ENCODE data around the gene NMBR. TPM values are rescaled to one million over a fixed set of nuclear protein-coding genes. Genes with fewer than 3 reads are reported as not detected.
A peak's percentile ranks its signal among the peaks of the same experiment; 100 is the strongest.
"Not testable (repeated sequence)": the region's sequence is repeated elsewhere in the genome, so short reads cannot be mapped to it uniquely, and the experiment has no call there.

NMBR gene
- total and polyA plus RNA-seq, 2 donors from 2014 or later: not detected

DNA sequence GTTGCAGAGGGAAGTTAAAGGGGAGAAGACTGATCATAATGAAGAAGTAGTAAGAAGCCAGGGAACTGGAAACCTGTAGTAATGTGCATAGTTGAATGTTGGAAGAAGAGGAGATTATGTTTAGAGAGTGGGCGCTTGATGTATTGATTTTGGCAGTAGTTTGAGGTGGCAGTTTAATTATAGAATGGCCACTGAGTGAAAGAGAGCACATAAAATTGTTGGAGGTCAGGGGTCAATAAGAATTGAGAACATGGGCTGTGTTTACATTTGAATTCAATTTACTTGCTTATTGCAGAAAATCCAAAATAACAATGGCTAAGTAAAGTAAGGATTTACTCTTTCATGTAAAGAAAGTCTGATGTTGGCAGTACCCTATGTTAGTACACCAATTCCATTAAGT lies 15.9 kb upstream of the NMBR start:
- no peaks in the 10 kb centered on the region for H3K4me1 ChIP-seq (ENCODE audit: control insufficient read depth in 2 of 3, insufficient read depth in 2 of 3, low read depth in 1 of 3, low read length in 3 of 3)
- peaks cover 0 to 4% (median 2%) of the 10 kb centered on the region in 3 donors for H3K36me3 ChIP-seq (ENCODE audit: control insufficient read depth in 2 of 3, insufficient read depth in 3 of 3, low read length in 3 of 3)
- H3K9ac ChIP-seq (ENCODE audit: low read length in 3 of 3): no peak overlapping the region
- intact Hi-C loops (cut with DNase I): no loop called here
- no peaks in the 10 kb centered on the region for H3K27me3 ChIP-seq (ENCODE audit: control insufficient read depth, insufficient read depth, low read length)
- no peak overlapping the region for H3K27ac ChIP-seq (ENCODE audit: low read depth in 2 of 2, low read length in 2 of 2)
- DNase-seq (no peak), FAIRE-seq (no peak)
- H3K9me3 ChIP-seq (ENCODE audit: control insufficient read depth in 2 of 3, insufficient read depth in 1 of 3, low read length in 3 of 3): no peaks in the 10 kb centered on the region
- no peak overlapping the region for H3K4me3 ChIP-seq (ENCODE audit: low read length in 3 of 3)
- TF ChIP-seq, protein P1, sequence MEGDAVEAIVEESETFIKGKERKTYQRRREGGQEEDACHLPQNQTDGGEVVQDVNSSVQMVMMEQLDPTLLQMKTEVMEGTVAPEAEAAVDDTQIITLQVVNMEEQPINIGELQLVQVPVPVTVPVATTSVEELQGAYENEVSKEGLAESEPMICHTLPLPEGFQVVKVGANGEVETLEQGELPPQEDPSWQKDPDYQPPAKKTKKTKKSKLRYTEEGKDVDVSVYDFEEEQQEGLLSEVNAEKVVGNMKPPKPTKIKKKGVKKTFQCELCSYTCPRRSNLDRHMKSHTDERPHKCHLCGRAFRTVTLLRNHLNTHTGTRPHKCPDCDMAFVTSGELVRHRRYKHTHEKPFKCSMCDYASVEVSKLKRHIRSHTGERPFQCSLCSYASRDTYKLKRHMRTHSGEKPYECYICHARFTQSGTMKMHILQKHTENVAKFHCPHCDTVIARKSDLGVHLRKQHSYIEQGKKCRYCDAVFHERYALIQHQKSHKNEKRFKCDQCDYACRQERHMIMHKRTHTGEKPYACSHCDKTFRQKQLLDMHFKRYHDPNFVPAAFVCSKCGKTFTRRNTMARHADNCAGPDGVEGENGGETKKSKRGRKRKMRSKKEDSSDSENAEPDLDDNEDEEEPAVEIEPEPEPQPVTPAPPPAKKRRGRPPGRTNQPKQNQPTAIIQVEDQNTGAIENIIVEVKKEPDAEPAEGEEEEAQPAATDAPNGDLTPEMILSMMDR (IDR thresholded peaks at IDR 0.05; ENCODE audit: borderline replicate concordance, extremely low read depth, insufficient read depth): no peak

DNA sequence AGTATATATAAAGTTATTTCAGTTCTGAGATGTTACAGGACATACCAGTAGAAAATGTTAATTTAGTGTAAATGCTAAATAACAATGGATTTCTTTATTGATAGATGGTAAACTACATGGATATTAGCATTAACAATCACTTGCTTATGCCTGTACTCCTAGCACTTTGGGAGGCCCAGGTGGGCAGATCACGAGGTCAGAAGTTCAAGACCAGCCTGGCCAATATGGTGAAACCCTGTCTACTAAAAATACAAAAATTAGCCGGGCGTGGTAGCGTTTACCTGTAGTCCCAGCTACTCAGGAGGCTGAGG lies 9.8 kb upstream of the NMBR start:
- H3K9me3 ChIP-seq (ENCODE audit: control insufficient read depth in 2 of 3, insufficient read depth in 1 of 3, low read length in 3 of 3); H3K4me3 ChIP-seq (ENCODE audit: low read length in 3 of 3); H3K4me1 ChIP-seq (ENCODE audit: control insufficient read depth in 2 of 3, insufficient read depth in 2 of 3, low read depth in 1 of 3, low read length in 3 of 3); intact Hi-C loops (cut with DNase I); FAIRE-seq; DNase-seq; H3K9ac ChIP-seq (ENCODE audit: low read length in 3 of 3); H3K27ac ChIP-seq (ENCODE audit: low read depth in 2 of 2, low read length in 2 of 2); H3K27me3 ChIP-seq (ENCODE audit: control insufficient read depth, insufficient read depth, low read length); H3K36me3 ChIP-seq (ENCODE audit: control insufficient read depth in 2 of 3, insufficient read depth in 3 of 3, low read length in 3 of 3): not testable (repeated sequence)

DNA sequence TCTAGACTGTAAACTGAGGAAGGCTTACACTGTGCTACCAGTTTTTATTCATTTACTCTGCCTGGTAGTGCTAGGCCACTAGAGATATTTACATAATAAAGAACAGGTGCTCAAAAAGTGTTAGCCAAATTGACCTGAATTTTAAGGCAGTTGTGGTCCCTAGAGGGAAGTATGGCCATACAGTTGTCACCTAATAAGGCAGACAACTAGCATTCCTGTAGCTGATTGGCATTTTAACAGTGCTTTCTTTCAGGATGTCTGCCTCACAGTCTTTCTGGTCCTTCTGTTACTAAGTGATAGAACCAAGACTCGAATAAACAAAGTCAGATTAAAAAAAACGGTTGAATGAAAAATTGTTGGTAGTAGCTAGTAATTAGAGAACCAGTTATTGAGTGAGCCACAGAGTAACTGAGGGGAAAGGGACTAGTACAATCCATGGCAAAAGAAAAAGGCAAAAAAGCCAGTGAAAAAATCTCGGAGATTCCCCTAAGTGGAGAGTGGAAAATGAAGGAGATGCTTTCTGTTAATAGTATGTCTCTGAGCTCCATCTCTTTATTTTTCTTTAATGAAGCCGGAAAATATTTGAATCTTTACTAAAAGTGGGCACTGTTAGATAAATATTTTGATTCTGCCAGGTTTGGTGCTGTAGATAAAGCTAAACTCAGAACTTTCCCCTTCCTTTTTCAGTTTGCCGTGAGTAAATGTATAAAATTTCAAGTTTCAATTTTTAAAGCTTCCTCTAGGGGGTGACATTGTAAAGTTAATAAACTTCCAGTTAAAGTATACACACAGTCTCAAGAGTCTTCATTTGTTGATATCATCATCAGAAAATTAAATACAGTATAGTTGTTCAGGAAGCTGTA lies 9.2 kb upstream of the NMBR start:
- Histone ChIP-seq H3K9me3 (ENCODE audit: control insufficient read depth in 2 of 3, insufficient read depth in 1 of 3, low read length in 3 of 3) (no peaks in the 10 kb centered on the region), H3K4me3 (ENCODE audit: low read length in 3 of 3) (no peak overlapping the region), H3K9ac (ENCODE audit: low read length in 3 of 3) (no peak overlapping the region), H3K27me3 (ENCODE audit: control insufficient read depth, insufficient read depth, low read length) (no peaks in the 10 kb centered on the region), H3K4me1 (ENCODE audit: control insufficient read depth in 2 of 3, insufficient read depth in 2 of 3, low read depth in 1 of 3, low read length in 3 of 3) (peaks cover 0 to 4% (median 0%) of the 10 kb centered on the region in 3 donors), H3K27ac (ENCODE audit: low read depth in 2 of 2, low read length in 2 of 2) (no peak overlapping the region), H3K36me3 (ENCODE audit: control insufficient read depth in 2 of 3, insufficient read depth in 3 of 3, low read length in 3 of 3) (no peaks in the 10 kb centered on the region)
- TF ChIP-seq, protein P1 (IDR thresholded peaks at IDR 0.05; ENCODE audit: borderline replicate concordance, extremely low read depth, insufficient read depth): no peak
- intact Hi-C loops (cut with DNase I): no loop called here
- DNase-seq: peak in 2 of 5 donors; percentile 19 to 34
- FAIRE-seq: peak; percentile 81

DNA sequence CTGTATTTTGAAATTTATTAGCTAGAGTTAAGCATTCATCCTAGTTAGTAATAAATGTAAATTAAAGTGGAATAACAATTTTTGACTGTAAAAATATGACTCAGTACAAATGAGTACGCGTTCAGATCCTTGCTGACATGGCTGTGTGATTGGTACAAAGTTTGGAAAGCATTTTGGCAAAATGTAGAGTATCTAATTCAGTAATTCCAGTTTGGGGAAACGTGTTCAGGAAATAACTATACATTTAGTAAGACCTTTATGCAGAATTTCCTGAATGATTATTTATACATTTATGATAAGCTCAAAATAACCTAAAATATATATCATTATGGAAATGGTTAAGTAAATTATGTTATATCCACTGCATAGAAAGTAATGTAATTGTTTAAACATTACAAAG lies 8.2 kb upstream of the NMBR start:
- Histone ChIP-seq H3K27me3 (ENCODE audit: control insufficient read depth, insufficient read depth, low read length) (no peaks in the 10 kb centered on the region), H3K4me3 (ENCODE audit: low read length in 3 of 3) (no peak overlapping the region), H3K27ac (ENCODE audit: low read depth in 2 of 2, low read length in 2 of 2) (no peak overlapping the region), H3K9me3 (ENCODE audit: control insufficient read depth in 2 of 3, insufficient read depth in 1 of 3, low read length in 3 of 3) (no peaks in the 10 kb centered on the region), H3K36me3 (ENCODE audit: control insufficient read depth in 2 of 3, insufficient read depth in 3 of 3, low read length in 3 of 3) (no peaks in the 10 kb centered on the region), H3K4me1 (ENCODE audit: control insufficient read depth in 2 of 3, insufficient read depth in 2 of 3, low read depth in 1 of 3, low read length in 3 of 3) (peaks cover 0 to 4% (median 0%) of the 10 kb centered on the region in 3 donors), H3K9ac (ENCODE audit: low read length in 3 of 3) (no peak overlapping the region)
- TF ChIP-seq, protein P1 (IDR thresholded peaks at IDR 0.05; ENCODE audit: borderline replicate concordance, extremely low read depth, insufficient read depth): no peak
- FAIRE-seq: peak; percentile 11
- intact Hi-C loops (cut with DNase I): no loop called here
- DNase-seq: no peak
